Kidney (tissue), 14 donors: ENCODE measurements around the gene SEMA3C. TPM values are rescaled to one million over a fixed set of nuclear protein-coding genes. Genes with fewer than 3 reads are reported as not detected.

Experiments used
- DNase-seq, 5 donors: peaks; one replicate each; pipeline ENCODE4 v3.0.0-alpha.2; 2013 to 2020
- FAIRE-seq: peaks from 2 replicates; lab custom pipeline; 2012; peaks lifted over from hg19 to GRCh38; lab: Jason Lieb, UNC
- H3K27ac ChIP-seq, 2 donors: one replicate each; pipeline ENCODE4 v1.7.0; 2013; ENCODE audit warnings: low read depth in 2 of 2, low read length in 2 of 2, inconsistent platforms in 1 of 2
- H3K27me3 ChIP-seq: one replicate; pipeline ENCODE4 v1.7.1; 2013; ENCODE audit warnings: low read length, inconsistent platforms; ENCODE audit not compliant: control insufficient read depth, insufficient read depth
- H3K36me3 ChIP-seq, 3 donors: one replicate each; pipeline versions ENCODE4 v1.7.0 to v1.7.1; 2013; ENCODE audit warnings: low read length in 3 of 3, control low read depth in 1 of 3, inconsistent platforms in 1 of 3; ENCODE audit not compliant: insufficient read depth in 3 of 3, control insufficient read depth in 2 of 3
- H3K4me1 ChIP-seq, 3 donors: one replicate each; pipeline versions ENCODE4 v1.7.0 to v1.7.1; 2013; ENCODE audit warnings: low read length in 3 of 3, inconsistent platforms in 1 of 3, low read depth in 1 of 3; ENCODE audit not compliant: control insufficient read depth in 2 of 3, insufficient read depth in 2 of 3
- H3K4me3 ChIP-seq, 3 donors: one replicate each; pipeline versions ENCODE4 v1.7.0 to v1.8.1; 2013; ENCODE audit warnings: low read length in 3 of 3, control low read depth in 1 of 3, inconsistent platforms in 1 of 3
- H3K9ac ChIP-seq, 3 donors: one replicate each; pipeline versions ENCODE4 v1.7.0 to v1.7.1; 2013; ENCODE audit warnings: low read length in 3 of 3, control low read depth in 1 of 3, inconsistent platforms in 1 of 3
- H3K9me3 ChIP-seq, 3 donors: one replicate each; pipeline versions ENCODE4 v1.7.0 to v1.7.1; 2013; ENCODE audit warnings: low read length in 3 of 3, control low read depth in 1 of 3, inconsistent platforms in 1 of 3; ENCODE audit not compliant: control insufficient read depth in 2 of 3, insufficient read depth in 1 of 3
- CTCF ChIP-seq: IDR thresholded peaks from 3 replicates; pipeline ENCODE4 v1.5.1; 2012; ENCODE audit warnings: mild to moderate bottlenecking, moderate library complexity, borderline replicate concordance; ENCODE audit not compliant: insufficient read depth; ENCODE audit errors: extremely low read depth
- intact Hi-C: fragments of 100-400 bp; cut with DNase I; formaldehyde crosslinking; loops from one replicate; pipeline ENCODE4 v1.11.1; 2022
- polyA plus RNA-seq: library from polyadenylated mRNA; stranded (reverse); fragments of 350-450 nt; fragmentation: Illumina TruSeq; extraction: RNeasy Lipid Tissue Mini Kit (QIAGEN cat#74804); gene quantifications from one replicate; pipeline ENCODE4 v1.2.3, GENCODE V29; 2014; ENCODE audit warnings: low read depth, low replicate concordance; ENCODE audit not compliant: insufficient read depth
- total RNA-seq: library from RNA; stranded (reverse); fragmentation: NEBNext Ultra II Directional; extraction: Animal tissue kit (Norgen Biotek cat#: 25700); gene quantifications from one replicate; pipeline ENCODE4 v1.2.1, GENCODE V29; 2021
- donor health status: control.
- donor health status: control.
- donor health status: control.
- donor health status: control.
- donor health status: control.
- donor health status: DM: yes; HTN: yes; CAD: no.
- donor health status: Normal renal cell carcinoma (clear cell type).

The SEMA3C gene
- total and polyA plus RNA-seq, 2 donors from 2014 or later = 3.9 to 17.2 TPM

GRCh38 chr7:80954191-80954590 lies 35.3 kb upstream of the SEMA3C start:
- Histone ChIP-seq H3K4me3 (no peak overlapping the region), H3K9ac (no peak overlapping the region), H3K36me3 (no peaks in the 10 kb centered on the region), H3K4me1 (no peaks in the 10 kb centered on the region), H3K27ac (no peak overlapping the region), H3K27me3 (no peaks in the 10 kb centered on the region), H3K9me3 (no peaks in the 10 kb centered on the region)
- FAIRE-seq = no peak
- TF ChIP-seq CTCF = no peak
- no peak for DNase-seq
- intact Hi-C loops = no loop called here

GRCh38 chr7:80950550-80950967 lies 31.7 kb upstream of the SEMA3C start:
- FAIRE-seq (no peak), DNase-seq (no peak)
- Histone ChIP-seq H3K4me3 (no peak overlapping the region), H3K9me3 (no peaks in the 10 kb centered on the region), H3K27ac (no peak overlapping the region), H3K36me3 (no peaks in the 10 kb centered on the region), H3K4me1 (no peaks in the 10 kb centered on the region), H3K9ac (no peak overlapping the region), H3K27me3 (no peaks in the 10 kb centered on the region)
- TF ChIP-seq CTCF = no peak
- intact Hi-C loops = no loop called here

DNA sequence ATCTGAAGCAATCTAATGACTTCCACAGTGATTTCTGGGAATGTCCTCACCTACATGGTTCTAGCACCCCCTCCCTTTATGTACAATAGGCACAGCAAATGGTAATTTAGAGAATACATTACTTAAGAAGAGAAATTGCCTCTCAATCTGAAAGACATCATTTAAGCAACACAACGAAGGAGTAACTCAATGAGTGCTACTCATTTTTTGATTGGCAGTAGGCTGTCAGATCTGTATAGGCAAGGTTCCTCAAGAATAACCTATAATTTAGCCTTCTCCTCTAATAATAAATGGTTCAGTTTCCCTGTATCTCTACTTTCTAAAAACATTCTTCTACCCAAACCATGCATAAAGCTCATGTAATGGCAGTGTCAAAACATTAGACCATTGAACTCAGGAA lies 30.6 kb upstream of the SEMA3C start:
- no peak for TF ChIP-seq CTCF

DNA sequence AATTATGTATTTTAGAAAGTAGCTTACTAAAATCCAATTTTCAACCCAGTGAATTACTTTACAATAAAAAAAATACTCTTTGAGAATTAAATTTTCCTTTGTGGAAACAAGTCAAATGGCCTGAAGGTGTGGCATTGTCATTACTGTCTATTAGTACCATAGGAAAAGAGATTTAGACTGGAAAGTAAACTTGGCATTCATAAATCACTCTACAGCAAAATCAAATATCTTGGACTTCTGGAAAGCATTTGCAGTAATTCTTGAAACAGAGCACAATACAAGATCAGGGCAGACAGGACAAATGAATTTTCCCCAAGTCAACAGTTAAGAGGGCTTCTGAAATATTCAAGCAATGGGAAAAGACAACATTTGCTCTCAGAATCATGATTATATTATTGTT lies 28.0 kb upstream of the SEMA3C start:
- intact Hi-C loops = no loop called here
- FAIRE-seq = no peak
- H3K36me3 ChIP-seq = no peaks in the 10 kb centered on the region
- peaks cover 0 to 2% (median 0%) of the 10 kb centered on the region in 3 donors for H3K4me1 ChIP-seq
- no peak for TF ChIP-seq CTCF
- H3K9me3 ChIP-seq = no peaks in the 10 kb centered on the region
- no peak overlapping the region for H3K4me3 ChIP-seq
- H3K9ac ChIP-seq = no peak overlapping the region
- H3K27me3 ChIP-seq = no peaks in the 10 kb centered on the region
- H3K27ac ChIP-seq = no peak overlapping the region
- no peak for DNase-seq

More for the DNA sequence above, 30.6 kb upstream of the SEMA3C start:
- DNase-seq = no peak
- Histone ChIP-seq H3K9me3 (no peaks in the 10 kb centered on the region), H3K4me1 (no peaks in the 10 kb centered on the region), H3K27ac (no peak overlapping the region), H3K27me3 (no peaks in the 10 kb centered on the region), H3K9ac (no peak overlapping the region), H3K4me3 (no peak overlapping the region), H3K36me3 (no peaks in the 10 kb centered on the region)
- intact Hi-C loops = no loop called here
- no peak for FAIRE-seq
